Heart left ventricle (tissue), 13 donors: ENCODE data around the gene RBM22.

Experiments used
- POLR2A ChIP-seq, 2 donors: fragments of 450-650 bp; IDR thresholded peaks; one replicate each; pipeline ENCODE4 v1.6.1; 2017; ENCODE audit warnings: antibody characterized with exemption in 2 of 2, mild to moderate bottlenecking in 2 of 2, moderate library complexity in 2 of 2
- TF ChIP-seq, protein P1 (sequence below), 12 donors: fragments of 200-600 bp; sonication (generic) in 4 of 12; IDR thresholded peaks; one replicate each; pipeline versions ENCODE4 v1.5.0 to v1.8.0; 2018 to 2022; ENCODE audit warnings: antibody characterized with exemption in 12 of 12, mild to moderate bottlenecking in 5 of 12
- donor health status: ischemic (EF 13 %, LVEDD 7.1; RV severe dilation, severe dysfunction).
- donor health status: DM: no; HTN: yes; CAD: no.
- donor health status: DM: no; HTN: no; CAD: no.
- donor health status: ischemic (EF 25% LVEDD 6.9; RV normal size, moderate dysfunction).
- donor health status: ischemic (EF 25% LVEDD 5.7; RV mildly dilated, moderate dysfunction).
- donor health status: ischemic (EF 35%, LVEDD 5.7; RV mildly dilated, moderate dysfunction).
- donor health status: nonischemic (EF 11% LVEDD 7.7; RV severe dilation, severe dysfunction).
- donor health status: DM: yes; HTN: yes; CAD: no.
- donor health status: PGD.
- donor health status: ischemic (EF 29% LVEDD 5.4; RV normal size, mild dysfunction).
- donor health status: nonischemic (EF 23%, LVEDD 6.1; RV moderate dilation, normal function).

DNA sequence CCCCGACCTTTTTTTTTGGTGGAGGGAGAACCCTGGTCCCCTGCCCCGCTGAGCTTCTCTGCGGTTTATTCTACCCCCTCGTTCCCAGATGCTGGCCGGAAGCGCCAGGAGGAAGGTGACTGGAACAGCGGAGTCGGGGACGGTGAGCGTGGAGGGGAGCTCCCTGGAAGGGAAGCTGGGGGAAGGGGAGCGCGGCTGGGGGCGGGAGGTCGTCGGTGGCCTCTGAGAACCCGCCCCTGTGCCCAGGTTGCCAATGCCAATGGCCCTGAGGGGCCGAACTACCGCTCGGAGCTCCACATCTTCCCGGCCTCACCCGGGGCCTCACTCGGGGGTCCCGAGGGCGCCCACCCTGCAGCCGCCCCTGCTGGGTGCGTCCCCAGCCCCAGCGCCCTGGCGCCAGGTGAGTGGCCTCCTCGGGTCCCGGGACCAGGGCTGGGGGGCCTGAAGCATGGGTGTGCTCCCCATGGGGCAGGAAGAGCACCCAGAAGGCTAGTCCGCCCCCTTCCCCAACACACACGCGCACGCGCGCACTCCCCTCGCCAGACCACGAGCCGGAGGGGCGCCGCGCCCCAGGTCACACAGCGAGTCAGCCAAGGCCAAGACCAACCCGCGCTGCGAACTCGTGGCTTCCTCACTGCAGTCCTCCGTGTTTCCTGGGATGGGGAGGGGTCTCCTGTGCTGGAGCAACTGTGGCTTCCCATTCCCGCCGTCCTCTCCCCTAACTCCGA is 29.2 kb downstream of the RBM22 start:
- TF ChIP-seq POLR2A (IDR thresholded peaks at IDR 0.05): no peak
- TF ChIP-seq, protein P1, sequence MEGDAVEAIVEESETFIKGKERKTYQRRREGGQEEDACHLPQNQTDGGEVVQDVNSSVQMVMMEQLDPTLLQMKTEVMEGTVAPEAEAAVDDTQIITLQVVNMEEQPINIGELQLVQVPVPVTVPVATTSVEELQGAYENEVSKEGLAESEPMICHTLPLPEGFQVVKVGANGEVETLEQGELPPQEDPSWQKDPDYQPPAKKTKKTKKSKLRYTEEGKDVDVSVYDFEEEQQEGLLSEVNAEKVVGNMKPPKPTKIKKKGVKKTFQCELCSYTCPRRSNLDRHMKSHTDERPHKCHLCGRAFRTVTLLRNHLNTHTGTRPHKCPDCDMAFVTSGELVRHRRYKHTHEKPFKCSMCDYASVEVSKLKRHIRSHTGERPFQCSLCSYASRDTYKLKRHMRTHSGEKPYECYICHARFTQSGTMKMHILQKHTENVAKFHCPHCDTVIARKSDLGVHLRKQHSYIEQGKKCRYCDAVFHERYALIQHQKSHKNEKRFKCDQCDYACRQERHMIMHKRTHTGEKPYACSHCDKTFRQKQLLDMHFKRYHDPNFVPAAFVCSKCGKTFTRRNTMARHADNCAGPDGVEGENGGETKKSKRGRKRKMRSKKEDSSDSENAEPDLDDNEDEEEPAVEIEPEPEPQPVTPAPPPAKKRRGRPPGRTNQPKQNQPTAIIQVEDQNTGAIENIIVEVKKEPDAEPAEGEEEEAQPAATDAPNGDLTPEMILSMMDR (IDR thresholded peaks at IDR 0.05): no peak
